ENCODE results near the gene ADAMTS18.
A peak's percentile ranks its signal among the peaks of the same experiment; 100 is the strongest.

Gene ADAMTS18

DNA sequence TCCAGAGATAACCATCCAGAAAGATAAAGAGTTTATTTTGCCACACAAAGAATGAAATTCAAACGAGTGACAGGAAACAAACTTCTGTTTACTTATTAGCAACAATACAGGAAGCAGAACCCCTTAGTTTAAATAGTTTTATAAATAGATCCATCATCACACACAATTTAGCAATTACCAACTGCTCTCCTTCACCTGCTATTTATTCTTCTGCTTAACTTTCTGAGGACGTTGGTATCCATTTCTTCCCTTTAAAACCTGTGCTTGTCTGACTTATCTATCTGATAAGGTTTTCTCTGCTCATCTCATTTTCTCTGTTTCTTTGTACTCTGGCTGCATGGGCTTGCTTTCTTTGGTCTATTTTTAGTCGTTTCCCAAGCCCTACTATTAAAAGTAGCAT, 4.3 kb upstream of the ADAMTS18 start:
- no peak for DNase-seq (ENCODE audit: low read depth in 2 of 2)
- H3K4me3 ChIP-seq (replicated peaks in 1 of 2; ENCODE audit: low read depth in 2 of 2, low read length in 2 of 2) = no peak overlapping the region
- TF ChIP-seq, protein P1, sequence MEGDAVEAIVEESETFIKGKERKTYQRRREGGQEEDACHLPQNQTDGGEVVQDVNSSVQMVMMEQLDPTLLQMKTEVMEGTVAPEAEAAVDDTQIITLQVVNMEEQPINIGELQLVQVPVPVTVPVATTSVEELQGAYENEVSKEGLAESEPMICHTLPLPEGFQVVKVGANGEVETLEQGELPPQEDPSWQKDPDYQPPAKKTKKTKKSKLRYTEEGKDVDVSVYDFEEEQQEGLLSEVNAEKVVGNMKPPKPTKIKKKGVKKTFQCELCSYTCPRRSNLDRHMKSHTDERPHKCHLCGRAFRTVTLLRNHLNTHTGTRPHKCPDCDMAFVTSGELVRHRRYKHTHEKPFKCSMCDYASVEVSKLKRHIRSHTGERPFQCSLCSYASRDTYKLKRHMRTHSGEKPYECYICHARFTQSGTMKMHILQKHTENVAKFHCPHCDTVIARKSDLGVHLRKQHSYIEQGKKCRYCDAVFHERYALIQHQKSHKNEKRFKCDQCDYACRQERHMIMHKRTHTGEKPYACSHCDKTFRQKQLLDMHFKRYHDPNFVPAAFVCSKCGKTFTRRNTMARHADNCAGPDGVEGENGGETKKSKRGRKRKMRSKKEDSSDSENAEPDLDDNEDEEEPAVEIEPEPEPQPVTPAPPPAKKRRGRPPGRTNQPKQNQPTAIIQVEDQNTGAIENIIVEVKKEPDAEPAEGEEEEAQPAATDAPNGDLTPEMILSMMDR (IDR thresholded peaks at IDR 0.05; ENCODE audit: low read depth, low read length) = no peak

DNA sequence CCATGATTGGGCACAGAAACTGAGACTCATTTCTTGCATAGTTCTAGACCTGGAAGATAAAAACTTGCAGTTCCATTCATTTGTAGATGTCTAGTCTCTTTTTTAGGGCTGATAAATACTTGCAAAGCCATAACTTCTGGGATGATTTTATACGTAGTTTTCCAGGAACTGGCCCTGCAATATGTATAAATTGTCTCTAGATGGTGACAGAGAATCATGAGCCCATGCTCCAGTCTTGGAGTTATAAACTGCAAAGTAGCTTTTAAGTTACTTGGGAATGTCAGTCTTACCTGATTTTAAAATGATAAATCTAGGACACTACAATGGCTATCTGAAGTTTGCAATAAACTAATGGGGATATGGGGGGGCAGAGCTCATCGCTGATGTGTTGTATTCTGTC, 3.0 kb upstream of the ADAMTS18 start:
- no peak overlapping the region for H3K4me3 ChIP-seq (replicated peaks in 1 of 2; ENCODE audit: low read depth in 2 of 2, low read length in 2 of 2)
- DNase-seq (ENCODE audit: low read depth in 2 of 2) = peak in 1 of 2 donors; percentile 64
- TF ChIP-seq, protein P1 (IDR thresholded peaks at IDR 0.05; ENCODE audit: low read depth, low read length) = peak; percentile 34

DNA sequence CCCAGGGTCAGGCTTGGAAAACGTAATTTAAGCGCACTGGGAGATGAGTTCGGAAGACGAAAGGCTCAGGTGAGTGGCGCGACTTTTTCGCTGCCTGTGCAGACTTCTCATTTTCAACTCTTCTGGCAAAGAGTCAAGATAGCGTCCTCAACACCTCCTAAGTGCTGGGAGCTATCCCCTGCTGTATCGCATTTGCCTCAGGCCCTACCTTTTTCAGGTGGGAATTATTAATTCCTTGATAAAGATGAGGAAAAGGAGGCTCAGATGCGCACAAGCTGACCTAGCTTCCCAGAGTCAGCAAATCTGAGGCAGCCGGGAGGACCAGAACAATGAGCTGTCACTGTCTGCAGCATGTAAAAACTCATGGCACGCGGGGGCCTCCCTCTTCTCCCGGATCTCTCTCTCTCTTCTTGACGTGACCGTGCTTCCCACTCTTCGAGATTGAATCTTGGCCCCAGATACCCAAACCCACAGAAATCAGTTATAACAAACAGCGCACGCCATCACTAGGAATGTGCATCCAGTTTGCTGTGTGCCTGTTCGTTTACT, 512 bp upstream of the ADAMTS18 start:
- no peak for DNase-seq (ENCODE audit: low read depth in 2 of 2)
- no peak overlapping the region for H3K4me3 ChIP-seq (replicated peaks in 1 of 2; ENCODE audit: low read depth in 2 of 2, low read length in 2 of 2)
- TF ChIP-seq, protein P1 (IDR thresholded peaks at IDR 0.05; ENCODE audit: low read depth, low read length) = no peak

DNA sequence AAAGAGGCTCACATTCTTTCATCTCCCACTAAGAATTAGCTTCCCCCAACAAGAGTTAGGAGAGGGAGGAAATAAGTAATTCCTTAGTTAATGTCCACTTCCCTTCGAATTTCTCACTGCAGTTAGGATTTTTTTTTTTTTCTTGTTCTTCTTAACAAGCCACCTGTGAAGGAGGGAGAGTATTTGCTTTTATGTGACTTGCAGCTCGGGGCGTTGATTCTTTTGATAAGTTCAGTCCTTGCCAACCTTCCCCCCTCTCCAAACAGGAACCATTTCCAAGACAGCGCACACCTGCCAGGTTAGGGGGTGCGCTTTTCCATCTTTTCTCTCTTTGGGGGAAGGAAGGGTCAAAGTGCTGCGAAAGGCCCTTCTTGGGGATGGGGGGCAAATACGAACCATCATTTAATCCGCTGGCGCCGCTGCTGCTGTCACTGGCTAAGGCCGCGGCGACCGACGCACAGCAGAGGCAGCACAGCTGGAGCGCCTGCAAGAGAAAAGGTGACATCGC, 758 bp downstream of the ADAMTS18 start:
- DNase-seq (ENCODE audit: low read depth in 2 of 2) = no peak
- TF ChIP-seq, protein P1 (IDR thresholded peaks at IDR 0.05; ENCODE audit: low read depth, low read length) = no peak
- H3K4me3 ChIP-seq (replicated peaks in 1 of 2; ENCODE audit: low read depth in 2 of 2, low read length in 2 of 2) = no peak overlapping the region

DNA sequence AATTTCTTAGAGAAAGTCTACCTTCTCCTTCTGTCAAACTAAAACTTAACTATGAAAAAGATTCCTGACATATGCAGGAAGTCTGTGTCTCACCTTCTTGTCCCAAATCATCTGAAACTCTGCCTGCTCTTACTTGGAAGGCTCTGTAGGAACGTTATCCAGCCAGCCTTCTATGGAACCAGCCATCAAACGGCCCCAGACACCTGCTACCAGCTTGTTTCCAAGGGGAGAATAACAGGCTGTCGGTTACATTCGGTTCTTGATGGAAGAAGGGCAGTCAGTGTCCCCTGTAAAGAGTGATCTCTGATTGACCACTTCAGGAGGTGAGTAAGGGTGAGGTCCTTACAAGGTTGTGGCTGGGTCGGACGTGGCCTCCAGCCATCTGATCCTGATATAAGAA, 1.7 kb downstream of the ADAMTS18 start:
- TF ChIP-seq, protein P1 (IDR thresholded peaks at IDR 0.05; ENCODE audit: low read depth, low read length) = no peak
- H3K4me3 ChIP-seq (replicated peaks in 1 of 2; ENCODE audit: low read depth in 2 of 2, low read length in 2 of 2) = no peak overlapping the region

DNA sequence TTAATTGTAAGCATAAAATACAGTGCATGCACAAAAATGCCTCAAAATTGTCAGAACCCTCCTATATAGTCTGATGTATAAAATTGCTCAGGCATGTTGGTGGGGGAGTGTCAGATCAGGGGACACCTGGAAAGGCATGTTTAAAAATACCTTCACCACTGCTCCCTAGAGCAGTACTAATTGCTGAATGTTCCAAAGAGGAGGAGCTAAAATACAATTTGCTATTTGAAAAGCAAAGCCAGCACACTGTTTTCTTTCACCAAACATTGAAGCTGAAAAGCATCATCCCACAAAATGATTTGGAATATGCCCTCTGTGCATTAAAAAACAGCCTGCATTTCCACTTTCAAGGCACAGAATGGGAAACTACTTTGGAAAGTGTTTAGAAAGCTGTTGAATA, 2.6 kb downstream of the ADAMTS18 start:
- no peak for DNase-seq (ENCODE audit: low read depth in 2 of 2)
- H3K4me3 ChIP-seq (replicated peaks in 1 of 2; ENCODE audit: low read depth in 2 of 2, low read length in 2 of 2) = no peak overlapping the region
- TF ChIP-seq, protein P1 (IDR thresholded peaks at IDR 0.05; ENCODE audit: low read depth, low read length) = no peak

More for the DNA sequence above, 1.7 kb downstream of the ADAMTS18 start:
- DNase-seq (ENCODE audit: low read depth in 2 of 2) = no peak

Data from cardiac fibroblast (primary cell).